ENCODE measurements around the gene PHOSPHO1.
"Not testable (repeated sequence)": the region's sequence is repeated elsewhere in the genome, so short reads cannot be mapped to it uniquely, and the experiment has no call there.

The PHOSPHO1 gene

GRCh38 chr17:49183801-49184200, 46.8 kb downstream of the PHOSPHO1 start:
- peaks cover 37% of the 10 kb centered on the region for H3K9me3 Mint-ChIP-seq
- no peak overlapping the region for H3K4me3 Mint-ChIP-seq
- intact Hi-C loops (cut with micrococcal nuclease): no loop called here
- peaks cover 5% of the 10 kb centered on the region for H3K4me1 Mint-ChIP-seq (ENCODE audit: low read depth)
- no peak overlapping the region for H3K27ac Mint-ChIP-seq
- peaks cover 11% of the 10 kb centered on the region for H3K36me3 Mint-ChIP-seq (ENCODE audit: low read depth)
- H3K27me3 Mint-ChIP-seq: peaks cover 13% of the 10 kb centered on the region

- Mint-ChIP-seq H3K27me3 (peaks cover 13% of the 10 kb centered on the region), H3K4me3 (no peak overlapping the region), H3K4me1 (ENCODE audit: low read depth) (peaks cover 5% of the 10 kb centered on the region), H3K9me3 (peaks cover 37% of the 10 kb centered on the region), H3K27ac (no peak overlapping the region), H3K36me3 (ENCODE audit: low read depth) (peaks cover 11% of the 10 kb centered on the region)
- intact Hi-C loops (cut with micrococcal nuclease): no loop called here
Measured at GRCh38 chr17:49183341-49183740, 47.2 kb downstream of the PHOSPHO1 start.

GRCh38 chr17:49180998-49181635, 49.5 kb downstream of the PHOSPHO1 start:
- peaks cover 5% of the 10 kb centered on the region for H3K4me1 Mint-ChIP-seq (ENCODE audit: low read depth)
- peaks cover 16% of the 10 kb centered on the region for H3K27me3 Mint-ChIP-seq
- intact Hi-C loops (cut with micrococcal nuclease): loop anchor here (1.0 to 2.0 kb wide), 3 partner anchors 46 to 214 kb away; no protein-coding TSS in a partner anchor
- H3K4me3 Mint-ChIP-seq: no peak overlapping the region
- no peak overlapping the region for H3K27ac Mint-ChIP-seq
- H3K36me3 Mint-ChIP-seq (ENCODE audit: low read depth): peaks cover 11% of the 10 kb centered on the region
- peaks cover 50% of the 10 kb centered on the region for H3K9me3 Mint-ChIP-seq

- Mint-ChIP-seq H3K36me3 (ENCODE audit: low read depth) (peaks cover 8% of the 10 kb centered on the region), H3K9me3 (peaks cover 50% of the 10 kb centered on the region), H3K4me1 (ENCODE audit: low read depth) (peaks cover 5% of the 10 kb centered on the region), H3K27me3 (peaks cover 18% of the 10 kb centered on the region), H3K4me3 (no peak overlapping the region), H3K27ac (no peak overlapping the region)
- intact Hi-C loops (cut with micrococcal nuclease): loop anchor here (1.0 to 2.0 kb wide), 3 partner anchors 47 to 214 kb away; no protein-coding TSS in a partner anchor
Measured at GRCh38 chr17:49180303-49180702, 50.3 kb downstream of the PHOSPHO1 start.

- Mint-ChIP-seq H3K27me3 (peaks cover 15% of the 10 kb centered on the region), H3K9me3 (peaks cover 46% of the 10 kb centered on the region)
- H3K4me1 Mint-ChIP-seq (ENCODE audit: low read depth); H3K27ac Mint-ChIP-seq; H3K4me3 Mint-ChIP-seq; intact Hi-C loops (cut with micrococcal nuclease); H3K36me3 Mint-ChIP-seq (ENCODE audit: low read depth): not testable (repeated sequence)
Measured at GRCh38 chr17:49175978-49176377, 54.6 kb downstream of the PHOSPHO1 start.

Data from dendritic cell treated with granulocyte-macrophage colony-stimulating factor and Interleukin-4, amounts not matched to agents 40 ng/mL and 50 ng/mL, for 4 days (primary cell).